D721Med (cell line): Measurements from ENCODE around the gene IL1RL2.

Experiments
- DNase-seq: peaks from one replicate; pipeline ENCODE4 v3.0.0; 2011; ENCODE audit warnings: low spot score; ENCODE audit not compliant: insufficient read length
- FAIRE-seq: peaks from 2 replicates; lab custom pipeline; 2011; peaks lifted over from hg19 to GRCh38; lab: Jason Lieb, UNC
- CTCF ChIP-seq: IDR thresholded peaks from 2 replicates; pipeline ENCODE4 v1.5.1; 2012; ENCODE audit warnings: mild to moderate bottlenecking, control low read depth; ENCODE audit not compliant: insufficient read depth; ENCODE audit errors: missing control alignments

The IL1RL2 gene

GRCh38 chr2:102147935-102148334 lies 38.9 kb upstream of the IL1RL2 start:
- FAIRE-seq (no peak), DNase-seq (no peak)
- TF ChIP-seq CTCF = no peak

- FAIRE-seq = no peak
- TF ChIP-seq CTCF = no peak
- DNase-seq = no peak
Observed at GRCh38 chr2:102149243-102149642, 37.6 kb upstream of the IL1RL2 start.

- no peak for TF ChIP-seq CTCF
- DNase-seq (no peak), FAIRE-seq (no peak)
Observed at GRCh38 chr2:102149644-102150455, 37.0 kb upstream of the IL1RL2 start.

GRCh38 chr2:102154364-102154763 lies 32.5 kb upstream of the IL1RL2 start:
- no peak for DNase-seq
- no peak for FAIRE-seq
- no peak for TF ChIP-seq CTCF

GRCh38 chr2:102154946-102155702 lies 31.7 kb upstream of the IL1RL2 start:
- DNase-seq (no peak), FAIRE-seq (no peak)
- no peak for TF ChIP-seq CTCF

GRCh38 chr2:102155703-102156515 lies 30.9 kb upstream of the IL1RL2 start:
- TF ChIP-seq CTCF = no peak
- DNase-seq (no peak), FAIRE-seq (no peak)
